ENCODE data around the gene TNFAIP3. TPM values are rescaled to one million over a fixed set of nuclear protein-coding genes. Genes with fewer than 3 reads are reported as not detected.

The TNFAIP3 gene
- total and polyA plus RNA-seq, 2 of the 8 experiments (the other 6 are each of a cell fraction or from before 2014, with no cell fraction given) = 1.6 to 2.0 TPM

DNA sequence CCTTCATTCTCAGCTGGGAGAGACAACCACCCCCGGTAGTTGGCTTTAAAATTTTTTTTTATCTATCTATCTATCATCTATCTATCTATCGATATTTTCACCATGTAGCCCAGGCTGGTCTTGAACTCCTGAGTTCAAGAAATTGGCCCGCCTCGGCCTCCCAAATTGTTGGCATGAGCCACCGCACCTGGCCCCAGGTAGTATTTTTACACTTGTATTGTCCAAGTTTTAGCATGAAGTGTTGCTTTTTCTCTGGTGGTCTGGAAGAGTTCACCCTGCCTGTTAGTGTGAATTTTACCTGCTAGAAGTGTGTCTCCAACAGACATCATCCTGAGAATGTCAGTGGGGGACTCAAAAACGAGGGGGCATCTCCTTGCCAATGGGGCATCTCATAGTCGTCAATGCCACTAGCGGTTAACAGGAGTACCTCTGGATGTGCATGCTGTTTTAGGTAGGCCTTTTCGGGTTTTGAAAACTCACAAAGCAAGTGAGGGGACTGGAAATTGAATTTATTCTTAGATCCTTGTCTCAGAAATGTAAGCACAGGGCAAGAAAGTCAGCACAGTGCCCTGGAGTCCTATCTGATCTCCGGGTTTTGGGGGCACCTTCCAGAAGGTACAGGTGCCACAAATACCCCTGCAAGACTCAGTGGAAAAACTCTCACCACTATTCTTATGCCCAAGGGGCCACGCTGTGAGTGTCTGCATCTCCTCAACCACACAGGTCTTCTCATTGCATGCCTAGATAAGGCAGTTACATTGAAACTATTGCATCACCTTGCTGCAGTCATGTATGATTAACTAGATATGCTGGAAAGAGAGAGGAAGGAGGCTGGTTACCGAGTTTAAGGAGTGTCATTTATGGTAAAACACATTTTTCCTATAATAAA lies 37.1 kb downstream of the TNFAIP3 start:
- POLR2A ChIA-PET (ENCODE audit: partially characterized antibody) = no interaction called here

More for the DNA sequence above, 37.1 kb downstream of the TNFAIP3 start:
- Histone ChIP-seq H4K5ac (ENCODE audit: insufficient read length, low read depth, low read length) (no peak overlapping the region), H2BK12ac (ENCODE audit: low read depth, low read length) (no peak overlapping the region), H3K79me1 (ENCODE audit: low read depth, low read length) (no peaks in the 10 kb centered on the region), H2BK20ac (ENCODE audit: low read length) (no peak overlapping the region), H3K79me2 (ENCODE audit: control insufficient read depth in 1 of 2, insufficient read depth in 2 of 2, low read length in 2 of 2) (no peaks in the 10 kb centered on the region), H3K27ac (ENCODE audit: low read depth, low read length) (no peak overlapping the region), H3K27me3 (replicated peaks in 1 of 4; ENCODE audit: control insufficient read depth in 3 of 4, extremely low read depth in 1 of 4, insufficient read depth in 3 of 4, low read length in 3 of 4) (no peaks in the 10 kb centered on the region), H3K9me3 (ENCODE audit: insufficient read depth in 2 of 2, low read depth in 1 of 2, low read length in 1 of 2) (no peaks in the 10 kb centered on the region), H2BK5ac (ENCODE audit: low read depth, low read length) (no peak overlapping the region), H2AFZ (ENCODE audit: low read length) (0 out of 2 replicates have a peak overlapping the region, but pooled peaks have one; percentile 26), H2AK5ac (ENCODE audit: low read depth, low read length) (no peak overlapping the region), H3K14ac (ENCODE audit: insufficient read length) (no peak overlapping the region), H4K91ac (replicated peaks; ENCODE audit: insufficient read length, low read length) (no peak overlapping the region), H3K23ac (ENCODE audit: insufficient read length) (no peak overlapping the region), H4K20me1 (replicated peaks in 1 of 2; ENCODE audit: control insufficient read depth in 1 of 2, insufficient read depth in 2 of 2, low read length in 2 of 2) (no peaks in the 10 kb centered on the region), H3K9ac (replicated peaks in 1 of 4; ENCODE audit: extremely low read depth in 1 of 4, low read depth in 3 of 4, low read length in 3 of 4) (no peak overlapping the region), H3K18ac (ENCODE audit: extremely low read depth, low read length) (no peak overlapping the region), H4K8ac (ENCODE audit: extremely low read depth, insufficient read depth, low read length) (no peak overlapping the region), H2BK120ac (replicated peaks; ENCODE audit: low read depth, low read length) (no peak overlapping the region), H3K23me2 (ENCODE audit: low read depth, low read length) (no peaks in the 10 kb centered on the region), H3K4me2 (ENCODE audit: insufficient read depth in 1 of 2, low read depth in 2 of 2, low read length in 2 of 2) (no peak overlapping the region), H3K4ac (replicated peaks; ENCODE audit: insufficient read length, low read depth, low read length) (no peak overlapping the region), H3K36me3 (ENCODE audit: control insufficient read depth in 2 of 4, insufficient read depth in 4 of 4, low read length in 3 of 4) (no peaks in the 10 kb centered on the region), H3K56ac (replicated peaks; ENCODE audit: insufficient read length, low read depth, low read length) (no peak overlapping the region), H3K4me1 (replicated peaks in 1 of 4; ENCODE audit: control insufficient read depth in 3 of 4, insufficient read depth in 4 of 4, low read length in 3 of 4) (no peaks in the 10 kb centered on the region), H3K4me3 (ENCODE audit: extremely low read depth in 1 of 4, insufficient read depth in 2 of 4, low read depth in 3 of 4, low read length in 4 of 4) (no peak overlapping the region), H2BK15ac (ENCODE audit: low read length) (no peak overlapping the region)
- TF ChIP-seq ZNF274 (IDR thresholded peaks at IDR 0.05; ENCODE audit: borderline replicate concordance, extremely low read depth, low read length) (no peak), CEBPB (IDR thresholded peaks at IDR 0.05; ENCODE audit: low read depth, low read length) (peak; percentile 40; the same call in 1 of the 2 replicates)
- WGBS, 2 experiments (ENCODE audit: extremely low coverage in 1 of 2, insufficient coverage in 1 of 2, insufficient read length in 1 of 2, insufficient replicate concordance in 2 of 2, low coverage in 1 of 2, low lambda C conversion rate in 2 of 2, missing lambda C conversion rate in 1 of 2) = 88% methylated on average over 12 of the region's 12 CpGs; no CpG with 5 or more reads in 1 of the 2 experiments
- DNase-seq (ENCODE audit: low read depth in 1 of 2, low spot score in 2 of 2) = no peak
- CTCF ChIA-PET (ENCODE audit: partially characterized antibody) = no interaction called here
- no peak for FAIRE-seq
